GM19397 (cell line): ENCODE results near the gene KANSL2.
"Not testable (repeated sequence)": the region's sequence is repeated elsewhere in the genome, so short reads cannot be mapped to it uniquely, and the experiment has no call there.

Experiments used
- ATAC-seq: cut with Tn5 transposase; IDR thresholded peaks from one replicate; pipeline ENCODE4 v1.9.1; 2021; ENCODE audit warnings: mild to moderate bottlenecking, moderate library complexity; ENCODE audit not compliant: unreplicated experiment

The KANSL2 gene, protein sequence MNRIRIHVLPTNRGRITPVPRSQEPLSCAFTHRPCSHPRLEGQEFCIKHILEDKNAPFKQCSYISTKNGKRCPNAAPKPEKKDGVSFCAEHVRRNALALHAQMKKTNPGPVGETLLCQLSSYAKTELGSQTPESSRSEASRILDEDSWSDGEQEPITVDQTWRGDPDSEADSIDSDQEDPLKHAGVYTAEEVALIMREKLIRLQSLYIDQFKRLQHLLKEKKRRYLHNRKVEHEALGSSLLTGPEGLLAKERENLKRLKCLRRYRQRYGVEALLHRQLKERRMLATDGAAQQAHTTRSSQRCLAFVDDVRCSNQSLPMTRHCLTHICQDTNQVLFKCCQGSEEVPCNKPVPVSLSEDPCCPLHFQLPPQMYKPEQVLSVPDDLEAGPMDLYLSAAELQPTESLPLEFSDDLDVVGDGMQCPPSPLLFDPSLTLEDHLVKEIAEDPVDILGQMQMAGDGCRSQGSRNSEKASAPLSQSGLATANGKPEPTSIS

DNA sequence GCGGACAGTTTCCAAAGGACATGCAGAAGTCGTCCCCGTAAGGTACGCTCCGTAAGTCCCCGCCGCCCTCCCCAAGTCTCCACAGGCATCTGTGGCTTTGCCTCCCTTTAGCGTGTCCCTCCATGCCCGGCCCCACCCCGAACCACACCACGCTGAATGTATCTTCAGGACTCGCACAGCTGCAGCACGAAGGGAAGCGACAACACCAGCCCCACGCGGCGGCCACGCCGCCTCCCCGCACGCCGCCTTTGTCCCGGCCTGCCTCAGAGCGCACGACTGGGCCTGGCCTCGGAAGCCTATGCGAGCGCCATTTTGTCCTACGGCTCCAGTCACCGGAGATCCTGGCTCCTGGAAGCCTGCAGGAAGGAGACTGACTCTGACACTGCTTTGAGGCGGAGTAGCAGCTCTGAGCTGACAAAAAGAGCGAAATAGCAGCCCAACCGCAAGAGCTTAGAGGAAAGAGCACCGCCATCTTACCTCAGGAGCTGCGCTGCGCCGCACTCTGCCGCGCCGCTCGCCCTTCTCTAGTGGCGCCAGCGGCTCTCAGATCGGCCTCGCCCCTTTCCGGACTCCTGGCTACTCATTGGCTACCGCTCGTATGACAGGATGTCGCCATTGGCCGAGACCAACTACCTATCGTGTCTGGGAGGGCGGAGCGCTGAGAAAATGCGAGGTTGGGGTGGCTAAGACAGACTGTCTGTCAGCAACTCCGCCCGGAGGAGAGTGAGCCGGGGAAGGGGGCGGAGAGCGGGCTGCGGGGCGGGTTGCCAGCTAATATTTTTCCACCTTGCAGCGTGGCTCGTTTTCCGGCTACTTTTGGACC is at the start of gene KANSL2:
Gene KANSL2 (minus strand): TSS at position 529 of the 823 bp plus-strand sequence. CDS start 606 bp downstream, outside the sequence.
- ATAC-seq = peak; percentile 97

DNA sequence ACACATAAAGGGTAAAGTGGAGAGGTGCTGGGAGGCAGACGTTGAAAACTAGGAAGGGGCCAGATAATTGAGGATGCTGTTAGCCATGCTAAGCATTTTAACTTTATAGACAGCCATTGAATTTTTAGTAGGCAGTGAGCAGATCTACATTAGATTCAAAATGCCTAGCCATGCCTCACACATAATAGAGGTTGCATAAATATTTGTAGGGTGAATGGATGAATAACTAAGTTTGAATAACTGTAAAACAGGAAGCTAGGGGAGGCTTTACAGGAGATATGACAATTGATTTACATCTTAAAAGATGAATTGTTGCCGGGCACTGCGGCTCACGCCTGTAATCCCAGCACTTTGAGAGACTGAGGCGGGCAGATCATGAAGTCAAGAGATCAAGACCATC is 46.8 kb upstream of the KANSL2 start:
- ATAC-seq = no peak

DNA sequence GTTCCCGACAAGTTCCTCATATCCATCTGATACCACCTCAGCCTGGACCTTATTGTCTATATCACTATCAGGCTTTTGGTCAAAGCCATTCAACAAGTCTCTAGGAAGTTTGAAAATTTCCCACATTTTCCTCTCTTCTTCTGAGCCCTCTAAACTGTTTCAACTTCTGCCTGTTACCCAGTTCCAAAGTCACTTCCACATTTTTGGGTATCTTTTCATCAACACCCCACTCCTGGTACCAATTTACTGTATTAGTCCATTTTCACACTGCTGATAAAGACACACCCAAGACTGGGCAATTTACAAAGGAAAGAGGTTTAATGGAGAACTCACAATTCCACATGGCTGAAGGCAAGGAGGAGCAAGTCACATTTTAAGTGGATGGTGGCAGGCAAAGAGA is 38.7 kb upstream of the KANSL2 start:
- not testable (repeated sequence) for ATAC-seq

DNA sequence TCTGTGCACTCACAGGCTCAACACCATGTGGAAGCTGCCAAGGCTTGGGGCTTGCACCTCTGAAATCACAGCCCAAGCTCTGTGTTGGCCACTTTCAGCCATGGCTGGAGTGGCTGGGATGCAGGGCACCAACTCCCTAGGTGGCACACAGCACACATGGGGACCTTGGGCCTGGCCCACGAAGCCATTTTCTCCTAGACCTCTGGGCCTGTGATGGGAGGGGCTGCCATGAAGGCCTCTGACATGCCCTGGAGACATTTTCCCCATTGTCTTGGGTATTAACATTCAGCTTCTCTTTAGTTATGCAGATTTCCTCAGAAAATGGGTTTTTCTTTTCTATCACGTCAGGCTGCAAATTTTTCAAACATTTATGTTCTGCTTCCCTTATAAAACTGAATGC is 38.1 kb upstream of the KANSL2 start:
- not testable (repeated sequence) for ATAC-seq

DNA sequence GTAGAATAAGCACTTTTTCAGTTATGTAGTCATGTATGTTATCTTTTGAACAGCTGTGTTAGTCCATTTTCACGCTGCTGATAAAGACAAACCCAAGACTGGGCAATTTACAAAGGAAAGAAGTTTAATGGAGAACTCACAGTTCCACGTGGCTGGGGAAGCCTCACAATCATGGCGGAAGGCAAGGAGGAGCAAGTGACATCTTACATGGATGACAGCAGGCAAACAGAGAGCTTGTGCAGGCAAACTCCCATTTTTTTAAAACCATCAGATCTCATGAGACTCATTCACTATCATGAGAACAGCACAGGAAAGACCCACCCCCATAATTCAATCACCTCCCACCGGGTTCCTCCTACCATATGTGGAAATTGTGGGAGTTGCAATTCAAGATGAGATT is 37.0 kb upstream of the KANSL2 start:
- ATAC-seq = not testable (repeated sequence)

DNA sequence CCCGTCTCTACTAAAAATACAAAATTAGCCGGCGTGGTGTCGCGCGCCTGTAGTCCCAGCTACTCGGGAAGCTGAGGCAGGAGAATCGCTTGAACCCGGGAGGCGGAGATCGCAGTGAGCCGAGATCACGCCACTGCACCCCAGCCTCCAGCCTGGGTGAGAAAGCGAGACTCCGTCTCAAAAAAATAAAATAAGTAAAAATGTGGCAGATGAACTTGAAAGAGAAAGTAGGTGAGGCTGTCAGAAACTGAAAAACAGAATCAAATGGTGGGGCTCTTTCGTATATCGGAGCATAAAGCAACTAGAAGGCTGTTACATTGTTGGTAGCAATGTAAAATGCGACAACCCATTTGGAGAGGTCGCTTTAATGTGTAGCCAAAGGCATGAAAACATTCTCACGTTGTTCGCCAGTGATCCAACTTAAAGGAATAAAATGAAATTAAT is 35.2 kb upstream of the KANSL2 start:
- no peak for ATAC-seq

DNA sequence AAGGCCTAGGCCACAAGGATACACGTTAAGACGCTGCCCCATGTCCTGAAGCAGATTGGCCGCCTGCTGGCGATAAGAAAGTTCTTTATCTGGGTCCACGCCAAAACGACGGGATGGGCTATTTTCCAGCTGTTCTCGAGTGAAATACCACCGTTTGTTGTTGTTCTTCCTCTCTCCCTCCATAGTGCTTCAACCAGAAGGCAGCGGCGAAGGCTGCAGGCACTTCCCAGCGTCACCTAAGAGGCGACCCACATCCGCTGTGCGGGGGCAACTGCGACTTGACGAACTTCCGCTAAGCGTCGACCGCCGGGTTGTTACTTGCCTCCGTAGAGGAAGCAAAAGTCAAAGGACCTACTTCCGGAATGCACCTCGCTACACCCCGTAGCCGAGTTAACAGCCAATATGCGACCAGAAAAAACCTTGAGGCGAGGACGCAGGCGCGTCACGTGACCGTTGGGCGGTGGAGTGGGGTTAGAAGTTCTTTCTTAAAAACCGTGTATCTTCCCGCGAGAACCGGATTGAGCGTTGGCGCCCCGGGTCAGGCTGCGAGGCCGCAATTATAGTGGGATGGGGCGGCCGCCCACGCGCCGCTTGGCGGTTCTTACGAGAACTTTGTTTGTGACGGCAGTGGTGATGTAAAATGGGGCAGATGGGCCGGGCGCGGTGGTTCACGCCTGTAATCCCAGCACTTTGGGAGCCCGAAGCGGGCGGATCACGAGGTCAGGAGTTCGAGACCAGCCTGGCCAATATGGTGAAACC is 34.6 kb upstream of the KANSL2 start, which contains the start of gene CCNT1:
Gene CCNT1 (minus strand): TSS at position 215 of the 759 bp plus-strand sequence. CDS start 32 bp downstream, at position 183.
- ATAC-seq = peak; percentile 98

DNA sequence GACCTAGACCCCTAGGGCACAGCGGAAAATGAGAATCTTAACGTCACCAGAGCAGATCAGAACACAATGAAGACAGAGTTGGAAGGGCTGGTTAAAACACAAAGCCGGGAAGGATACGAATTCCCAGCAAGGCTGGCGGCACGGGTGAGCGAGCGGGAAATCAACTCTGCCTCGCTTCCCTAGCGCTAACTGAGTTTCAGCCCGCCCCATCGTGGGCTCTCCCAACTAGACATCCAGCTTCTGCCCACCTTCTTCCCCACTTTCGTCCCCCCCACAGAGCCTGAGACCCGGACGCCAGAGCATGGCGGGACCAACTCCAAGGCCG is 34.1 kb upstream of the KANSL2 start:
- ATAC-seq = no peak

DNA sequence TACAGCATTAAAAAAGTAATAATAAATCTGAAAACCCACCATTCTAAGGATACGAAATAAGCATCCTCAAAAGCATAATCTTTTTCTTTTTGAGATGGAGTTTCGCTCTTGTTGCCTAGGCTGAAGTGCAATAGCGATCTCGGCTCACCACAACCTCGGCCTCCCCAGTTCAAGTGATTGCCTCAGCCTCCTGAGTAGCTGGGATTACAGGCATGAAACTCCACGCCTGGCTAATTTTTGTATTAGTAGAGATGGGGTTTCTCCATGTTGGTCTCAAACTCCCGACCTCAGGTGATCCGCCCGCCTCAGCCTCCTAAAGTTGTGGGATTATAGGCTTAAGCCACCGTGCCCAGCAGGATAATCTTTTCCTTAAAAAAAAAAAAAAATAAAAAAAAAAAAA is 30.2 kb upstream of the KANSL2 start:
- ATAC-seq = no peak

DNA sequence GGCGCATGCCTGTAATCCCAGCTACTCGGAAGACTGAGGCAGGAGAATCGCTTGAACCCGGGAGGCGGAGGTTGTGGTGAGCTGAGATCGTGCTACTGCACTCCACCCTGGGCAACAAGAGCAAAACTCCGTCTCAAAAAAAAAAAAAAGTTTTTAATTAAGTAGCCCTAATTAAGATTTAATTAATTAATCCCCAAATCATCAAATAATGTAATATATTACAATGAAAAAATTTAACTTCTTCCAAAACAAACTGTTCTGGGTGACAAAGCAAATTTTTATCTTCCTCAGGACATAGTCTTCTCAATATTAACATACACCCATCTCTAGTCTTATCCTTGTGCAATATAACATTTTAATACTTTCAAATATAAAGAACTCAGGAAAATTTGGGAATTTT is 16.8 kb upstream of the KANSL2 start:
- not testable (repeated sequence) for ATAC-seq

DNA sequence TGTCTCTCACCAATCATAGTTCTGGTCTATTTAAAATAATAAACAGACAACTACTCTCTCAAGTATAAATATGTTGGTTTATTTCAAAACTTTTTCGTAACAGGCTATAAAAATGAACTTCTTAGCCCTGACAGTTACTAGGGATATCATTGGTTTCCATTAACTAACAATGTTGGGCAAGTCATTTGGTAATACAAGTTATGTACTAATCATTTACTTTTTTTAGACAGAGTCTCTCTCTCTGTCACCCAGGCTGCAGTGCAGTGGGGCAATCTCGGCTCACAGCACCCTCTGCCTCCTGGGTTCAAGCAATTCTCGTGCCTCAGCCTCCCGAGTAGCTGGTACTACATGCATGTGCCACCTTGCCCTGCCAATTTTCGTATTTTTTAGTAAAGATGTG is 14.6 kb upstream of the KANSL2 start:
- ATAC-seq = no peak

DNA sequence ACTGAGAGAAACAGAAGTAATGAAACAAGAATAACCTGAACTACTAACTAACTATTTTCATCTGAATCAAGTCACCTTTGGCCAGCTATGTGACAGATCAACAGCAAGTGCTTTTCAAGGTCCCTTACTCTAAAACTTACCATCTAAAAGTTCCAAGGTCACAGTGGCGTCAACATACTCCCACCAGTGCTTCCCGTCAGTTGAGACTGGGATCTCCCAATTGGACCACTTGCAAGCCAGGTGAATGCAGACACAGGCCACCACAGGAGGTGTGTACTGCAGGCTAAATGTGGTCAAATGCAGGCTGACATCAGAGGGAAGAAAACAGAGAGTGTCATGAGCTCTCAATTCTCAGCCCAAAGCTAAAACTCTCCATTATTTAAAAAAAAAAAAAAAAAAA is 13.8 kb upstream of the KANSL2 start:
- ATAC-seq = no peak

DNA sequence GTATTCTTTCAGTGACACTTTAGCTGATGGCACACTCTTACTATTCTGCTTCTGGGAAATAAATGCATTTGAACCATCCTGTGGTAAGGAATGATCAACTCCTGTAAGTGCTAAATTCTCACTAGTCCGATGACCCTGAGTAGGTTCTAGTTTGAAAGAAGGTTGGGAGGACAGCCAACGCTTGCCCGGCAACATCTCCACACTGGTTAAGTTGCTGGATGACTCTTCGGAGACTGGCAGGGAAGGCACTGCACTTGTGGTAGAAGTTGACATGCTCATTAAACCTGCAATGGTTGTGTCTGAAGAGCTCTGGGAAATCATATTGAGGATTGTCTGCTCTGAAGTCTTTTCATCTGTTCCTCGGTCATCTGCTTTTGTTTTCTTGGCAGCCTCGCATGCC is 12.0 kb upstream of the KANSL2 start:
- no peak for ATAC-seq

DNA sequence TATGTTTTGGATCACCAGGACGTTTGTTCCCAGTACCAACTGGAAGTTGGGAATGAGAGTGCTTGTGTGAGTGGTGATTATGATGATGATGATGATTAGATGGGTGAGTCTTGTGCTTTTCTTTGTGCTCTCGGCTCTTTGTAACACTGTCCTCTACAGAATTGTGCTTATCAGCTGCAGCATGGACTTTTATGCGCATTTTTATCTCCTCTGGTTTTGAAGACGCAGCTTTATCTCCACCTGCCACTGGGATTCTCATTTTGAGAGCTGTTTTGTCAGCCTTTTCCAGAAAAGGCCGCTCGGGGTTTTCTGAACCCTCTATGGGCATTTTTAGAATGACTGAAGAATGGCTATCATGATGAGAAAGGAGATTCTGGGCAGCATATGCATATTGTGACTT is 11.5 kb upstream of the KANSL2 start:
- ATAC-seq = no peak

DNA sequence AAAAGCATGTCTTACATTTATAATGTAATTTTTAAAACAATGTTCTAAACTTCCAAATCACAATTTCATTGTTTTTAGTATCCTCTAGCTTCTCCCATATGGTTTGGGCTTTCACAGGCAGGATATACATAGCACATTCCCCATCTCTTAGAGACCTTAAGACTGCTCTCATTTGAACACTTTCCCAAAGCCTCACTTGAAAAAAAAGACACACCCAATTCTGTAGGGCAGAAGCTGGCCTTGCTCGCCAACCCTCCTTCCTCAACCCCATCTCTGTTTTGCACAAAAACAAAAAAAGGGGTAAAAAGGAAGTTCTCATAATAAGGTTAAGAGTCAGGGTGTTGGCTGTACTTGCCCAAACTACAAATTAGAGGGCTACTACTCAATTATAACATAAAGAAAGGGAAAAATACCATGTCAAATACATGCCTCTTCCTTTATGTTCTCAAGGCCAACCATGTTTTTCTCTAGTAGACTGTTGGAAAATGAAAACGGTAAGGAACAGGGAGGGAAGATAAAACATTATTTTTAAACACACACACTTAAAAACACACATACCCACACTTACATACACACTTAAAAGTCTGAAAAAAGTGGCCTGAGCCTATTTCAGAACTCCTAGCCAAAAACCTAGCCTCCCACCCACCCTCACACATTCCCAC is 9.9 kb upstream of the KANSL2 start:
- no peak for ATAC-seq

DNA sequence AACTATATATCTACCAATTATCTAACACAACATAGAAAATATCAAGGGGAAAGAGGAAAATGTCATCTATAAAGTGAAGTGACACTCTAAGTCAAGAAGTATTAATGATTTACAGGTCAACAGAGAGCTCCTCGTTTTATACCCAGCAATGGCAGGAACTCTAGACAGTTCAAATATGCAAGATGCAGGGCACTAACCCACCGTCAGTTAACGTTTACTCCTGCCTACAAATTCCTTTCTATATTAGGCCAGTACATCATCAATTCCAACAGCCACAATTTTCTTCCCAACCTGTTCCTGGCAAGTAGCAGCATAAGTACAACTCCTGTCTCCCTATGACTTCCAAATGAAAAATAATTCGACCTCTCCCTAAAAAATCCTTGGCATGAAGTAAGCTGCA is 9.0 kb upstream of the KANSL2 start:
- no peak for ATAC-seq

DNA sequence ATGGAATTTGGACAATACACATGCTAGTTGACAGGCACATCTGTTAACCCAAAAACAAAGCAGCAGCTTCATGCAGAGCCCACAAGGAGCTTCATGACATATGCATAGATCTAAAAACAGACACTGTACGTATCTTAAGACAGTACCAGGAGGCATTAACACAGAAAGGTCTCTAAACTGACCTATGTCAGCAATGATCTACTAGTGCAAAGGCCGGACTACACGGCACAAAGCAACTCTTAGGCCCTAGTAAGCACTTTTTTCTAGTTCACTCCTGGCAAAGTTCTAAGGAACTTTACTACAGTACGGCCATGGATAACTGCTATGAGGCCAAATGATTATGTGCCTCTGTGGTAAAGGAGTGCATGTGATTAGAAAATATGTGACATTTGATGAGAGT is 8.4 kb upstream of the KANSL2 start:
- no peak for ATAC-seq

DNA sequence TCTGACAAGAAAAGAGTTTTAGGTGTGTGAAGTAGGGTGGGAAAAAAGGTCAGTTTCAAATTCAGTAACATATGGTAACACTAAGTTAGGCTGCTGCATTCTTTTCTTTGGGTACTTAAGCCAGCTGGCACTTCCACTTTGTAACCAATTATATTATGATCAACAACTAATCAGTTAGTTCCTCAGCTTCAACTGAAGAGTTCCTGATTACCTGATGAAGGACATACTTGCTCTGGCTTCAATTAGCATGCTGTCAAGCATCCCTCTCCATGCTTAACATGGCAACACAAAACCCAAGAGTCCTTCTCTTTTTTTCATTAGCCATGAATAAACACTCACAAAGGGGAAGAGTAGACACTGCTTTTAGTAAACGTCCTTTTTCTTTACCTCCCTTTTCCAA is 6.8 kb upstream of the KANSL2 start:
- no peak for ATAC-seq

DNA sequence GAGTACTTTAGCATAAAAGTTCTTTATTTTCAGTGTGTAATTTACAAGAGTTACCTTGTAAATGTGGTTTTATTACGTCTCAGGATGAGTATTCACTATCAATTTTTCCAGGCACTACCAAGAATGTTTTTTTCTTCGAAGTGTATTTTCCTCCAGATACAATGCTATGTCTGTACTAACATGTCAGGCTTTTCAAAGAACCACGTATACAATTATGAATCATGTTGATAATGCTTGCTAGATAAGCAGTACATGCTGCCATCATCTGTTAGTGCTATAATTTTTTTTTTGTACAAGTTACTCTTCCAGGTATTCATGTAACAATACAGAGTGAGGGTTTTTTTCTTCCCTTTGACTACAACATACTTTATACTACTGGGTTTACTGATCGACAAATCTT is 5.6 kb upstream of the KANSL2 start:
- ATAC-seq = no peak

DNA sequence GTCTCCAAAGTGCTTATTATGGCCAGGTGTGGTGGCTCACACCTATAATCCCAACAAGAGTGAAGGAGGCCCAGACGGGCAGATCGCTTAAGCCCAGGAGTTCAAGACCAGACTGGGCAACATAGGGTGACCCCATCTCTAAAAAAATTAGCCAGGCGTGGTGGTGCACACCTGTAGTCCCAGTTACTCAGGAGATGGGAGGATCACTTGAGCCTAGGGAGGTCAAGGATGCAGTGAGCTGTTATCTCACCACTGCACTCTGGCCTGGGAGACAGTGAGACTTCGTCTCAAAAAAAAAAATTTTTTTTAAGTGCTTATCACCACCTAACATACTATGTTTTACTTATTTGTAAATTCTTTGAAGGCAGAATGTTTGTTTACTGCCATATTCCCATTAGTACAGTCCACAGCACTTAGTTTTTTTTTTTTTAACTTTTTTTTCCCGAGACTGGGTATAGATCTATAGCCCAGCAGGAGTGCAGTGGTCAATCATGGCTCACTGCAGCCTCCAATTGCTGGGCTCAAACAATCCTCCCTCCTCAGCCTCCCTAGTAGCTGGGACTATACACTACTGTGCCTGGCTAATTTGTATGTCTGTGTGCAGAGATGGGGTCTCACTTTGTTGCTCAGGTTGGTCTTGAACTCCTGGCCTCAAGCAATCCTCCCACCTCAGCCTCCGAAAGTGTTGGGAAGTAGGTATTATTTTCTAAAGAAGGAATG is 4.7 kb upstream of the KANSL2 start:
- ATAC-seq = no peak
